ENCODE data around the gene SERGEF.

SERGEF gene

DNA sequence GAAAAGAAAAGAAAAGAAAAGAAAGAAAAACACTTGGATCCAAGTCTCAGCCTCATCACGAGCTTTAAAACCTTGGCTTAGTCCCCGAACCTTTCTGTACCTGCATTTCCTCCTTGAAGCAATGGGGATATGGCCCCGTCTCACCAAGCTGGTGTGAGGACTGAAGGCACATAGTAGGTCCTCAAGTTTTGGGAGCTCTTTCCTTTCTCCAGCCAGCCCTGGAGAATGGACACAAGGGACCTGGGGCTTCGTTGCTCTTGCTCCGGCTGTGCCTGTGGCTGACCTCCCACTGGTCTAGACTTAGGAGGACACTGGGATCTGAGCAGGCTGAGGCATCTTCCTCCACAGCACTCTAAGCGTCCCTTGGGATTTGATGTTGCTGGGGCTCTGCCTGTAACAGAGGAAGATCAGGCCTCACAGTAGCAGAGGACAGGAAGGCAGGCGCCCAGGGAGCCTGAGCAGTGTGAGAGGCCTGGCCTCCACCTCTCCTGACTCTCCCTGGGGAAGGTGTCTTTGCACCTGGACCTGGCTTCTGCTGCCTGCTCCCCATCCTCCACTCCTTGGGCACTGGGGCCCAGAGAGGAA is 245.5 kb downstream of the SERGEF start:
- no peak for DNase-seq

DNA sequence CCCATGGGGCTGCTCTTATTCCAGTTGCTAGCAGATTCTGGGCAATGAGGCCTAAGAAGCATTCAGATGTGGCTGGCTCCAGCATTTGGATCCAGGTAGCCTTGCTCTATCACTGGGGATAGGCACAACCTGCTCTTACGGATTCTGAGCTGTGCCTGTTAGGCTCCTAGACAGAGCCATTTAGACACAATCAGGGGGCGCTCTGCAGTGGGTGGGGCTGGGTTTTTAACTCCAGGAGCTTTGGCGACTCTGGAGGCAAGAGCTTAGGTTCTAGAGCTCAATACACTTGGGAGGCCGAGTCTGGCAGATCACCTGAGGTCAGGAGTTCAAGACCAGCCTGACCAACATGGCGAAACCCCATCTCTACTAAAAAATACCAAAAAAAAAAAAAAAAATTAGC is 246.3 kb downstream of the SERGEF start:
- no peak for DNase-seq

DNA sequence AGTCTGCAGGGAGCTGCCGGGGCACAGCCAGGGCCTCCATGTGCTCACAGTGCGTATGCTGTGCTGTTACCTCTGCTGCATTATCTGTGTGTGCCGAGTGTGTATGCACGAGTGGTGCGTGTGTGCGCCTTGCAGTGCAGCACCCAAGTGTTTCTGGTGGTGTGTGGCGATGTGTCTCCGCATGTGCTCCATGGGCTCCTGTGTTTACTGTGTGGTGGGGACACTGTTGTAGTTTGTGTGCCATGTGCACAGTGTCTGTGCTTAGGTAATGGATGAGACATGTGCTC is 246.8 kb downstream of the SERGEF start:
- DNase-seq: no peak

DNA sequence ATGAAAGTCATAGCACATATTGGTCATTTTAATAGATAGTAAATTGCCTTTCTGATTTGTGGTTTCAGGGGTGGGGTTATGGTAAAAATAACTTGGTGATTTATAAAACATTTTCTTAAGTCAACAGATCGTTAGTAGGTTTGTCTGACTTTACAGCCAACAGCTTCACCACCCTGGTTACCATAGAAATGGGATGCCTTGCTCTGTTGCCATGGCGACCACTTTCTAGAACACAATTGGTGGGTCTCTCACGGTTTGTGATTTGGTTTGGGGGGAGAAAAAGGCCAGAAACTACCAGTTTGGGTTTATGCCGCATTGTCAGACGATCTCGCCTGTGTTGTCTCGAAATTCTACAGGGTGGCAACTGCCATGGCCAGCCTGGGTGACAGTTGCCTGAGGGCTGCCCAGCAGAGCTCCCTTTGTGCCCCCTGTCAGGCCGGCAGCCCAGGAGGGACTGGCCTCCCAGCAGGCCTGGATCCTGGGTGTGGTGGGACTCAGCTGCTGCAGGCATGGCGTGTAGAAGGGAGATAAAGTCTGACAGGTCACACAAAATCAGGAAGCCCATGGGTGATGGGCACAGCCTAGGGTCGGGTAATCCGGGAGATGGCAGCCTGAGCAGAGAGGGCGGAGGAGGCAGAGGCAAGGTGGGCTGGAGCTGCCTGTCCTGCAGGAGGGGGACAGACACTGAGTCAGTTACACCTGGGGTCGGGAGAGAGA is 247.3 kb downstream of the SERGEF start:
- DNase-seq: no peak

DNA sequence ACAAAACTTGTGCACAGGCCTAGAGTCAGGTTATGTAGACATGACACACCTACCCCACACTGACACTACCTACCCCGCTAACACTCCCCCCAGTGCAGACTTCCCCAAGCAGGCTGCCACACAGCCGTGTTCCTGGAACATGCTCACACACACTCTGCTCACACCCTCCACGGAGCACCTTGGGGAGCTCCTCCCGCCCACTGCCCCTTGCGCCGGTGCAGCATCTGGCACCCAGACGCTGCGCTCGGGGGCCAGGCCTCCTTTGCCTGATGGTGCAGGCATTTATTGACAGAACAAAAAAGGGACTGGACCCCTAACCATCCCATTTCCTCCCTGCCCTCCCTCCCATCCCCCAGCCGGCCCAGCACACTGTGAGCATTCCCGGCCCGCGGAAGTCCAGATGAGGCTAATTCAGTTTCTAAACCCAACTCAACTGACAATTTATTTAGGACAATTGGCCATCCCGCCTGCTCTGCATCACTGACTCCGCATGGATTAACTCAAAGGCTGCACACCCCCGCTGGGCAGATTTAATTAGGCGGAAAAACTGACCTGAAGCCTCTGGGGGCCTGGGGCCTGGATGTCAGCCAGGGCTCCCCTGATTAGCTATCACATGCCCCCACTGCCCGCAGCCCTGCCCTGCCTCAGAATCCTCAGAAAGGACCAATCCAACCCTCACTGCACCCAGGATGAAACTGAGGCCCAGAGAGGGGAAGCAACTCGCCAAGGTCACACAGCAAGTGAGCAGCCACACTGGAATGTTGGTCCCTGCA is 248.2 kb downstream of the SERGEF start:
- no peak for DNase-seq

DNA sequence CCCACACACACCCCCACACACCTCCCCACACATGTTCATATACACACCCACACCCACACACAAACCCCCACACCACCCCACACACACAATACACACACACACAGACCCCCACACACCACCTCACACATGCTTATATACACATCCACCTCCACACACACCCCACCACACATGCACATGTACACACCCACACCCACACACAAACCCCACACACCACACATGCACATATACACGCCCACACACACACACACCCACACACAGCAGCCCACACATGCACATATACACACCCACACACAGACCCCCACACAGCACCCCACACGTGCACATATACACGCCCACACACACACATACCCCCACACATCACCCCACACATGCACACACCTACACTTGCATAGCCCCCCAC is 249.1 kb downstream of the SERGEF start:
- DNase-seq: no peak

DNA sequence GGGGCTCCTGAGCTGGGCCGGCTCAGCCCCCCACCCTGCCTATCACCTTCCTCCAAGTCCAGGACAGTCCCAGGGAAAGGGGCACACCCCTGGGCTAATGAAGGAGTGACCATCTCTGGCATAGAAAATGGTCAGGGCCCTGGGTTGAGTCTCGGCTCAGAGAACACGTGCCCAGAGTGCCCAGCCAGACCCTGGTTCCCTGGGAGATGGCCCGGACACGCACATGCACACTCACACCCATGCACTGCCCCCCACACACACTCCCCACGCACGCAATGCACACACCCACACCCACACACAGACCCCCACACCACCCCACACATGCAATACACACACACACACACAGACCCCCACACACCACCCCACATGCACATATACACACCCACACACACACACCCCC is 249.6 kb downstream of the SERGEF start:
- no peak for DNase-seq

DNA sequence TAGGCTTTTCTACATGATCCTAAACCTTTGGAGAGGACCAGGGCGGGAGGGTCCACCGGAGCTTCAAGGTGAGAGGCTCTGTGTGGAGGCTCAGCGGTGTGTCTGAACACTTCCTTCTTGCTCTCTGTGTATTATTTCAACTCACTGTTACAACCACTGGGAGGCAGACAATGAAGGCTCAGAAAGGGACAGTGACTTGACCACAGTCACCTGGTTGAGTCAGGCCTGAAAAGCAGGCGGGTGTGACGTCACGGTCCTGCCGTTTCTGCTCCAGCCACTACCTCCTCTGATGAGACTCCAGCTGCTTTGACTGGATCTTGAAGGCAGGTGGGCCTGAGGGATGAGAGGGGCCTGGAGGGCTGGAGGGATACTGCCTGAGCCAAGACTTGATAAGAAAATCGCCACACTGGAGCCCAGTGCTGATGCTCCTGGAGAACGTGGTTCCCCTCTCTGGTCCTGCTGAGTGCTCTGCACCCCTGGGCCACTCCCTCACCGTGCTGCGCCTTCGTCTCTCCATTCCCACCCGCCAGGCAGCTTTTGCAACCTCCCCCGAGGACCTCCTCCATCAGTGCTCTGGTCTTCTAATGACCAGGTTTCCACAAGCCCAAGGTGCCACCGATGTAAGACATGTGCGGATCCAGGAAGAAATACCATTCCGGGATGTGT is 250.4 kb downstream of the SERGEF start:
- no peak for DNase-seq

DNA sequence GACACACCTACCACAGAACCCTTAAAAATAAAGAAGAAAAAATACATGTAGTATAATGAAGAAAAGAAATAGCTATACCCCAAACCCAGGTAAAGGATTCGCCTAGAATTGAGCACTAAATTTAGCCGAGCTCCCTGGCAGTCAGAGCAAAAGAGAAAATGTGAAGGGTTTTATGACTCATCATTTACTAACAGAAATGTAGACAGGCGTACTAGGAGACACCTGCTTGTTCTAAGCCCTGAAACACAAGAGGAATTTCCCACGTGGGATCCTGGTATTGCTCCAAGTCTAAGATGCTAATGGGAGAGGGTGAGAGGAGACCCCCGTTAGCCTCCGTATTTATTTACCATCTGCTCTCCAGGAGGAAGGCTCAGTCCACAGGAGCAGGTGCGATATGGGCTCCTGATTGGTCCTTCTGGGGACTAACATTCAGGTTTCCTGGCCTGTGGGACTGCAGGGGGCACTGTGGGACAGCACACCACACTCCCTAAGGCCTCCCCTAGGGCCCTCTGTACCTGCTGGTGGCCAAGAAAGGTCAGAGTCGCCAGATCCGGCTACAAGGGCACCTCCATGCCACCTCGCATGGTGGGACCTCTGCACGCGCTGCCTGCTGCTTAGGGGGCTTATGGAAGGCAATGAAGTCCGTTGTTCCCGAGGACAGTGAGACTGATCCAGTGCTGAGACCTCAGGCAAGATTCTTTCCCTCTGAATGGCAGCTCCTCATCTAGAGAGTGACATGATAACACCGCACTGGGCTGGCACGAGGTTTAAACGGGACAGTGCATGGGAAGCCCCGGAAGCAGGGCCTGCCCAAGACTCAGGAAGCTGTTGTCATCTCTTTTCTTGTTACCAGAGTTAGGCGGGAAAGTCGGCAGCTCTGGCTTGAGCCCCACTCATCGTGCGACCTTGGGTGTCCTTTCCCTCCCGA is 252.5 kb downstream of the SERGEF start:
- DNase-seq: no peak

DNA sequence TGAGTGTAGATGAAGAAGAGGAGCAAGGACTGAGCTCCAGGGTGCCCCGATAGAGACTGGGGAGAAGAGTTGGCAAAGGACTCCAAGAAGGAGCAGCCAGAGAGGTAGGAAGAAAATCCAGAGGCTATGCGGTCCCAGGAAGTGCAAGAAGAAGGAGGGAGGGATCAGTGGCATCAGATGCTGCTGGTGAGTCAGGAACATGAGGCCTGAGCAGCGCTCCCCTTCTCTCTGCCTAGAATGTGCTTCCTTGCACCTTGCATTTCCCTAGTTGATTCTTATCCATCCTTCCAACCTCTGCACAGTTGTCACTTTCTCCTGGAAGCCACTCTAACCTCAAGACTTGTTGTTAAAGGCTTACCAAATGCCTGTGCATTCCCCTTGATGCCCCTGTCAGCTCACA is 257.0 kb downstream of the SERGEF start:
- no peak for DNase-seq

DNA sequence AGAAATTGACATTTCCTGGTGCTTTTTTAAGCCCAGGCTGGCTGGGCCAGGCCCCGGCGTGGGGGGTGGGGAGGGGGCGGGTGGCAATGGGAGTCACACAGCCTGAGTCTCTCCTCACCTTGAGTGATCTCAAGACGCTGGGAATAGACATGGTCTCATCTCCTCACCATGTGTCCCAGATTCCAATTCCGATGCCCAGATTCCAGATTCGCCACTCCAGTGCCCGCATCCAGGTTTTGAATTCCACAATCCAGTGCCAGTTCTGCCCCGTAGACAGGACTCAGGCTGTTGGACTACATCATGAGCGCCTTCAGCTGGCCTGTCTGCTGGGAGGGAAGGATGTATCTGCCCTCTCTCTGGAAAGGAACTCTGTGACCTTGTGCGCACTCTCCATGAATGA is 259.2 kb downstream of the SERGEF start:
- DNase-seq: no peak

DNA sequence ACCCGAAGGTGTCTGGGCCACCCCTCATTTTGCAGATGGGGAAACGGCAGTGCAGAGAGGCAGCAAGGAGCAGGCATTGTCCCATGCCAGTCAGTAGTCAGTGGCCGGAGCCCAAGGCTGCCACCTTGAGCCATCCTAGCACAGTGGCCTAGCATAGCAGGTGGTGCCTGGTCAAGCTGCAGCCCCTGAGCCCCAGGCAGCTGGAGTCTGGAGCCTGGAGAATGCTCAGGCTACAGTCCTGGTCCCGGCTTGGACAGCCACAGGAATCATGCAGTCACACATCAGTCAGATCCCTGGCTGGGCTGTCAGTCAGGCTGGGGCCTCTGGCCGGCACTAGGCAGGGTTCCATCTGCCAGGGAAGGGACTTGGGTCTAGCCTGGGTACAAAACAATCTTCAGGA is 259.7 kb downstream of the SERGEF start:
- DNase-seq: no peak

DNA sequence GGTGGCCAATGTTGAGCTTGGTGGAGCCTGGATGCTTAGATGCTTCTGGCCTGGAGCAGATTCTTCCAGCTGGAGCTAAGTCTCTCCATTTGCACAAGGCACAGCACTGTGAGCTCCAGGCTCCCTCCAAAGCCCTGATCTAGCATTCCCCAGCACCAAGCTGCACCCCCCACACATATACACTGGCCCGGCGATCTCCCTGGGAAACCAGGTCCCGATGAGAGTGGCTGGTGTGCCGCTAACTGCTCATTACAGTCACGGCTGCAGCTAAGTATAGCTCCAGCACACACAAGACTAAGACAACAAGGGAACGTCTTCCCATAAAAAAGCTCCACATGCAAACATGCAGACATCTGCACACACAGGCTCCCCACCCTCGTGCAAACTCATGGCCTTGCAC is 260.7 kb downstream of the SERGEF start:
- no peak for DNase-seq

DNA sequence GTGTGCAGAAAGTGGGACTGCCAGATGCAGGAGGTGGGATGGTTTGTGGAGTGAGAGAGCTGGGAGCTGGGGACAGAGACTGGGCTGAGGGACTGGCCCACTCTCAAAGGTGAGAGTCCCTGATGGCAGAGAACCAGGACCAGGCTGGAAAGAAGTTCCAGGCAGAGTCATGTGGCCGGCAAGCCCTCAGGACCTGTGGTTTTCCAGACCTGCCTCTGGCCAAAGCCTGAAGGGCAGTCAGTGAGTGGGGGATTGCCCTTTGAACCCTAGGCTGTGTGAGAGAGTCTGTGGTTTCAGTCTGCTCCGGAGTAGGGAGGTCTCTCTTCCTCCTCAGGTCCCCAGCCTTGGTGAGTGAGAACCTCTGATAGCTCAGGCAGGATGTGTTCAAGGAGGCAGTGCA is 261.3 kb downstream of the SERGEF start:
- DNase-seq: no peak

DNA sequence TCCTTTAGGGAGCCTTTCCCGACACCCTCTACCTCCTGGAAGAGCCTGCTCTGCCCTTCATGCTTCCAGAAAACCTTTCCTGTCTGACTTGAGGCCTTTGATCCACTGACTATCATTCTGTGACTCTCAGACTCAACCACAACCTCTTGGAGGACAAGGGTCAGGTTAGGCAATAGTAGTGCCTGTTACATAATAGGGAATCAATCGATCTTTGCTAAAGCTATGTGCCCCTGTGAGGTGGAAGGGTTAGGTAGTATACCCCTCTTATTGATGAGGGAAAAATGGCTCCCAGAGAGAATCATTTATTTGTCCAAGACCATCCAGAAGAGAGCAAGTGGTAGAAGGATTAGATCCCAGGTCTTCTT is 262.1 kb downstream of the SERGEF start:
- DNase-seq: no peak

DNA sequence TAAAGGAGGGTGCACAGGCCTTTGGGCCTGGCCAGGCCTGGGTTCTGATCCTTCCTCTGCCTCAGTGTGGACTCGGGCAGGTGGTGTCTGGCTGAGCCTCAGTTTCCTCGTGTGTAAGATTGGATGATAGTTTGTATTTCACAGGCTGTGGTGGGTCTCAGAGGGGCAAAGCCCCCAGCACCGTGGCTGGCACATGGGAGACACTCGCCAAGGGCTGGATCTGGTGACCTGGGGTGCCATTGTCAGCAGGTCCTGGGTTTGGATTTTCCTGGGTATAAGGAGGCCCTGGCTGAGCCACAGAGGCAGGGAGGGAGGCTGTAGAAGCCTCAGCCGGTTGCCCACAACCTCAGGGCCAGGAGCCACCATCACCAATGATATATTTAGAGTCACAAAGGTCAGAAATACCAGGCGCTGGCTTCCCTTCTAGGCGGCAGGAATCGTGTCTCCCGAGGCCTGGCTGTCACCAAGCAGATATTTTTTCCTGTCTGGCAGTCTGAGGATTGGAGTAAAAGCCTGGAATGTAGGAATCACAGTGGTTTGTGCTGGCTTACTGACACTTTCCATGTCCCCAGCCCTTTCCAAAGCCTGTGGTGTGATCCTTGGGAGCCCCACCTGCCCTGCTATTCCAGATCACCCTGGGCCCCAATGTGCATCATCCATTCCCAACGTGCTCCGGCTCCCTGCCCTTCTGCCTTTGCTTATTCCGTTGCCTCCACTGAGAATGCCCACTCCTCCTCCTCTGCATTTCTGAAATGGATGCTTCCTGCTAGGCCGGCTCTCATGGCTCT is 262.6 kb downstream of the SERGEF start:
- DNase-seq: no peak

DNA sequence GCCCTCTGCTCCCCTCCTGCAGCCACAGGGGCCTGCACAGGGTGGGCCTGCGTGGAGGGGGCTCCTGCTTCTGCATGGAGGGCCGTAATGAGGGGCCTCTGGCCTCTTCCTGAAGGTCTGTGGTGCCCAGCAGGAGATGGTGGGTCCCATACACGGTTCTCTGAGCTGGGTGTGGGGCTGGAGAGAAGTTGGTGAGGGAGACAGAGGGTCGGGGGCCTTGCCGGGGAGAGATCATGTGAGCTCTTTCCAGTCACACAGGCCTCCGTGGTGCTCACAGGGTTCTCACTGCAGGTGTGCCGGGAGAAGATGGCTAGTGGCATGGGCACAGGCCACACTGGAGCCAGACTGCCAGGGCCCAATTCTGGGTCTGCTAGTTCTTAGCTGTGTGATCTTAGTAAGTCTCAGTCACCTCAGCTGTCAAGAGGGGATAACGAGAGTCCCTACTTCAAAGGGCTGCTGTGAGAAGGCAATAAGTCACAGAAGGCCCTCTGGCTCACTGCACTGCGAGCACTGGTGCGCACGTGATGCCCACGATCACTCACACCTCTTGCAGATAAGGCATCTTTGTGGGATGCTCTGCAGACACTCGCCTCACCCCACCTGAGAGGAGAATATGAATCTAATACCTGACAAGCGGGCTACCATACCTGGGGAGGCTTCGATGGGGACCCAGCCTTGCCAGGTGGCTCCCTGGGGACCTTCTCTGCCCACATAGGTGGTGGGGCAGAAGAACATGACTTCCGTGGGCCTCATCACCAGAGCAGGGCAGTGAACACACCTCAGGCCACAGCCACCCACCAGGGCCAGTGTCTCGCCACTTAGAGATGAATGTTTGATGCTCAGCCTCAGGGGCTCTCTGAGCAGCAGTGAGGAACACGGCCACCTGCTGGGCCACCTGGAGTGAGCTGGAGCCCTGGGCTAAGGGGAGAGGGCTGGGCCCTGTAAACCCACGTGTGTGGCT is 263.8 kb downstream of the SERGEF start:
- DNase-seq: no peak

DNA sequence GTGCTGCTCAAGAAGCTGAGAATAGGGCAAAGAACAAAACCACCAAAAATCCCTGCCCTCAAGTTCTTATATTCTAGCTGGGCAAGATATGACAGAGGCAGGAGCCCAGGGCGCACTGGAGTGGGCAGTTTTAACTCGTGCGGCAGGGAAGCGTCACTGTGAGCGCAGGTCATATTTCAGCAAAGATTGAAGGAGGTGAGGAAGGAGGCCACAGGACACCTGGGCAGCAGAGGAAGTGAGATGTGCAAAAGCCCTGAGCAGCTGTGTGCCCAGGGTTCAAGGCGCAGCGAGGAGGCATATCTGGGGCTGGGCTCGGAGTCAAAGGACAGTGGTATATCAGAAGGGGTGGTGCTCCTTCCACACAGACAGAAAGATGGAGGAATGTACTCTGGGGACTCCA is 264.8 kb downstream of the SERGEF start:
- no peak for DNase-seq

DNA sequence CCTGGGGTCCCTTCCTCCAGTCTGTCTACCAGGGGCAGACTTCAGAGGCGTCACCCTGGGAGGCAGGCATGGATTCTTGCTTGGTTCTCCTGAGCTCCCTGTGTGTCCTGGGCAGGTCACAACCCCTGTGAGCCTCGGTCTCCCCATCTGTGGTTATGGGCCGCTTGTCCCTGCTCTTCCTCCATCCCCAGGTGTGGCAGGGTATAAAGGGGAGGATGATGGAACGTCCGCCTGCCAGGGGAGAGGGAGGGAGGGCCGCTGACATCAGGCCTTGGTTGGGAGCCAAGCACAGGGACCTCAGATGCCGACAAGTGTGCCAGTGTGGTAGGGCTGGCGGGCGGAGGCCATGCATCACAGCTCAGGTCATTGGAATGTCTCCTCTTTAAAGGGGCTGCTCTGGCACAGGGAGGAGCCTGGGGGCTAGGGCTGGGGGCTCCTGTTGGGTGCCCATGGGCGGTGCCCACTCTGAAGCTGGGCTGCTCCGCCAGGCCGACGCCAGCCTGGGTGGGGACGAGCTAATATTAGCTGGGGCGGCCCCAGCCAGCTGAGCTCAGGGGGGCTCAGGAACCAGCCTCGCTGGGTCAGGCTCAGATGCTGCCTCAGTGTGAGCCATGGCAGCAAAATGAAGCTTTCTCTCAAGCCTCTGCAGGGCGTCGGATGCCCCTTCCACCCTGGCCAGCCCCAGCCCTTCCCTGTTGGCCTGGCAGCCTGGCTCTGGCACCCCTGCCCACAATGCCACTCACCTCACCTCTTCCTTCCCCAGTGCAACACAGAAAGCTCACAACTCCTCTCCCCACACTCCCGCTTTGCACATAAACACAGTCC is 265.5 kb downstream of the SERGEF start:
- no peak for DNase-seq

DNA sequence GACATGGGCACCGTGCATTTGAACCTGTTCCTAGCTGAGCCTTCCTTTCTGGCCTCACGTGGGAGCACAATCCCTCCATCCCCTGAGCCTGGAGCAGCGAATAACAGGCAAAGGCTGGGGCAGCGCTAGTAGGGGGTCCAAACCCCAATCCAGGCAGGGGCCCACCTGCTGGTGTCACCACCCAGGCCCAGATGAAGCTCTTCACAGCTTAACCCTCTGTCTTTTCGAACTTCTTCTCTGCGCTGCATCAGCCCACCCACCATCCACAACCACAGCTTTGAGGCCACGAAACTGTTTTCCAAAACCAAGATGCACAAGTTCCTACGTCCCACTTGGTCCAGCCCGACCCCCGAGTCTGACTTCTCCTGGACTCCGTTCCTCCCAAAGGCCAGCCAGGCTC is 266.8 kb downstream of the SERGEF start:
- DNase-seq: no peak
